Placental pericyte (primary cell): ENCODE measurements around the gene DNAJB5. TPM values are rescaled to one million over a fixed set of nuclear protein-coding genes. Genes with fewer than 3 reads are reported as not detected.

Experiments
- total RNA-seq: library from RNA; depleted of rRNA; stranded (reverse); fragments of >200 nt; gene quantifications from 2 replicates; pipeline ENCODE4 v1.2.3, GENCODE V29; 2012

The DNAJB5 gene
- 11.6 and 22.3 TPM in 2 replicates for total RNA-seq

GRCh38 chr9:34989003-34989945 is at the start of gene DNAJB5:
Gene DNAJB5, plus strand, starts transcription at chr9:34989745. Its CDS starts 886 bp downstream, at chr9:34990631.

GRCh38 chr9:34957492-34958410 is 31.8 kb upstream of the DNAJB5 start, which contains the start of gene PHF24:
Gene PHF24, plus strand, starts transcription at chr9:34958285. Its CDS starts 13,014 bp downstream, at chr9:34971299.

Other genes with a start within 250 kb of the DNAJB5 start
- not detected in 2 replicates for gene PHF24, start 31.5 kb upstream of the DNAJB5 start, total RNA-seq
- 516 and 635 TPM in 2 replicates for gene VCP, start 82.9 kb downstream of the DNAJB5 start, total RNA-seq
- 11.4 and 52.3 TPM in 2 replicates for gene FANCG, start 90.2 kb downstream of the DNAJB5 start, total RNA-seq
- gene PIGO, start 106.8 kb downstream of the DNAJB5 start, total RNA-seq: 18.5 and 22.3 TPM in 2 replicates
- 143 and 232 TPM in 2 replicates for gene STOML2, start 113.4 kb downstream of the DNAJB5 start, total RNA-seq
- 46.8 and 47.3 TPM in 2 replicates for gene ATOSB, start 126.1 kb downstream of the DNAJB5 start, total RNA-seq
- 28.9 and 35.4 TPM in 2 replicates for gene UNC13B, start 172.3 kb downstream of the DNAJB5 start, total RNA-seq